ENCODE measurements around the gene PXN. TPM values are rescaled to one million over a fixed set of nuclear protein-coding genes. Genes with fewer than 3 reads are reported as not detected.
A peak's percentile ranks its signal among the peaks of the same experiment; 100 is the strongest.
"Not testable (repeated sequence)": the region's sequence is repeated elsewhere in the genome, so short reads cannot be mapped to it uniquely, and the experiment has no call there.

The PXN gene
- total RNA-seq, 2 donors from 2014 or later: 80.5 to 89.6 TPM

- Mint-ChIP-seq H3K4me3 (peak overlapping the region; percentile 44 to 98), H3K36me3 (ENCODE audit: insufficient read depth in 2 of 2) (peaks cover 26 to 39% of the 10 kb centered on the region in 2 donors), H3K4me1 (ENCODE audit: low read depth) (peaks cover 72% of the 10 kb centered on the region), H3K27ac (peak overlapping the region; percentile 91), H3K9me3 (no peaks in the 10 kb centered on the region), H3K27me3 (ENCODE audit: low read depth) (no peaks in the 10 kb centered on the region)
- ATAC-seq (replicated peaks in 1 of 2) (no peak), DNase-seq (no peak)
Measured at GRCh38 chr12:120196363-120196762, 69.2 kb downstream of the PXN start.

DNA sequence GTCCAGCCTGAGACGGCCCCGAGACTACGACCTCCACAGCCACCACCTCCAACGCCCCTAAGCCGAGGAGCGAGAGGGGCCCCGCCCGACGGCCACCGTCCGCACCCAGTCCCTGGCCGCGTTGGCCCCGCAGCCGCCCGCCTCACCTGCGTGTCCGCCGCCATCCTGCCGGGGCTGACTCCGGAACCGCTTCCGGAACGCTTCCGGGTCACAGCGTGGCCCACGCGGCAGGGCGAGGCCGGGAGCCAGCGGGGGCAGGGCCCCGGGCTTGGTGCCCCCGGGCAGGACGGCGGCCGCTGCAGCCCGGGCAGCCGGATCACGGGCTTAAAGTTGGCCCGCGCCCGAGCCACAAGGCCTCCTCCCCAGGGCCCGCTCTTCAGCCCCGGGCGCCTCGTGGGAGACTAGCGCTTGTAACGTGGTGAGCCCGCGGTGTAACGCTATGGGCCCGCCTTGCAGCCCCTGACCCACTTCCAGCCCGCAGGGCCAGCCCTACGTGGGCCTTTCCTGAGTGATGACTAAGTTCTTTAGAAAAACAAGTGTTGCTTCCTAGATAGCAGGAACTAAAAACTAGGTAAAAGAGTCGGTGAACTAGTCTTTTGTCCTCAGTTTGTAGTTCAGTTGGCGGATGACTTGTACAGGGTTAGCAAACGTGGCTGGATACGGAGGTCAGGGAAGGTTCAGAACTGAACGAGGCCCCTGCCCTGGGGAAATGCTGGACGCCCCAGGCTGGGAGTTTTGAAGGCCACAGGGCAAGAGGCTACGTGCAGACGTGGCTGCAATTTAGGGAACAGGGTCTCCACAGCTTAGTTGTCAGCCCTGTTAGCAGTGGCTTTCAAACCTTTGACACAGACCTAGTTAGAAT, 70.8 kb downstream of the PXN start, which contains the start of gene GCN1:
Gene GCN1, minus strand, starts transcription at position 182 of the 862 bp plus-strand sequence. Its CDS starts 18 bp downstream, at position 164.
- peaks cover 67% of the 10 kb centered on the region for H3K4me1 Mint-ChIP-seq (ENCODE audit: low read depth)
- peak; percentile 91 to 95 for DNase-seq
- H3K9me3 Mint-ChIP-seq: no peaks in the 10 kb centered on the region
- peak within 1 kb of the TSS; percentile 88 to 98 for H3K4me3 Mint-ChIP-seq
- peak; percentile 79 to 86 for ATAC-seq (replicated peaks in 1 of 2)
- H3K27me3 Mint-ChIP-seq (ENCODE audit: low read depth): no peaks in the 10 kb centered on the region
- peak within 1 kb of the TSS; percentile 98 for H3K27ac Mint-ChIP-seq
- peaks cover 23 to 34% of the 10 kb centered on the region in 2 donors for H3K36me3 Mint-ChIP-seq (ENCODE audit: insufficient read depth in 2 of 2)

- peaks cover 21 to 35% of the 10 kb centered on the region in 2 donors for H3K36me3 Mint-ChIP-seq (ENCODE audit: insufficient read depth in 2 of 2)
- no peak for DNase-seq
- H3K4me1 Mint-ChIP-seq (ENCODE audit: low read depth): peaks cover 61% of the 10 kb centered on the region
- H3K27ac Mint-ChIP-seq: peak overlapping the region; percentile 98
- H3K9me3 Mint-ChIP-seq: no peaks in the 10 kb centered on the region
- H3K27me3 Mint-ChIP-seq (ENCODE audit: low read depth): no peaks in the 10 kb centered on the region
- peak overlapping the region; percentile 88 to 98 for H3K4me3 Mint-ChIP-seq
- ATAC-seq (replicated peaks in 1 of 2): no peak
Measured at GRCh38 chr12:120194226-120194533, 71.3 kb downstream of the PXN start.

GRCh38 chr12:120193286-120193685, 72.2 kb downstream of the PXN start:
- H3K36me3 Mint-ChIP-seq (ENCODE audit: insufficient read depth in 2 of 2): peaks cover 13 to 30% of the 10 kb centered on the region in 2 donors
- not testable (repeated sequence) for ATAC-seq (replicated peaks in 1 of 2); H3K27me3 Mint-ChIP-seq (ENCODE audit: low read depth); DNase-seq; H3K9me3 Mint-ChIP-seq
- peak overlapping the region; percentile 98 for H3K27ac Mint-ChIP-seq
- H3K4me1 Mint-ChIP-seq (ENCODE audit: low read depth): peaks cover 52% of the 10 kb centered on the region
- H3K4me3 Mint-ChIP-seq: peak overlapping the region; percentile 88 to 98

GRCh38 chr12:120190985-120191480, 74.5 kb downstream of the PXN start:
- Mint-ChIP-seq H3K27me3 (ENCODE audit: low read depth) (no peaks in the 10 kb centered on the region), H3K4me3 (no peak overlapping the region), H3K9me3 (no peaks in the 10 kb centered on the region), H3K36me3 (ENCODE audit: insufficient read depth in 2 of 2) (peaks cover 8 to 27% of the 10 kb centered on the region in 2 donors), H3K27ac (peak overlapping the region; percentile 42), H3K4me1 (ENCODE audit: low read depth) (peaks cover 48% of the 10 kb centered on the region)
- DNase-seq: no peak
- no peak for ATAC-seq (replicated peaks in 1 of 2)

- DNase-seq (no peak), ATAC-seq (replicated peaks in 1 of 2) (no peak)
- Mint-ChIP-seq H3K27me3 (ENCODE audit: low read depth) (no peaks in the 10 kb centered on the region), H3K4me1 (ENCODE audit: low read depth) (peaks cover 44% of the 10 kb centered on the region), H3K27ac (peak overlapping the region; percentile 46), H3K36me3 (ENCODE audit: insufficient read depth in 2 of 2) (peaks cover 8 to 28% of the 10 kb centered on the region in 2 donors), H3K4me3 (no peak overlapping the region), H3K9me3 (no peaks in the 10 kb centered on the region)
Measured at GRCh38 chr12:120190386-120190785, 75.1 kb downstream of the PXN start.

GRCh38 chr12:120186654-120187053, 78.9 kb downstream of the PXN start:
- peaks cover 4 to 33% of the 10 kb centered on the region in 2 donors for H3K36me3 Mint-ChIP-seq (ENCODE audit: insufficient read depth in 2 of 2)
- H3K27ac Mint-ChIP-seq: peak overlapping the region; percentile 2
- no peak overlapping the region for H3K4me3 Mint-ChIP-seq
- ATAC-seq (replicated peaks in 1 of 2) (no peak), DNase-seq (no peak)
- H3K9me3 Mint-ChIP-seq: no peaks in the 10 kb centered on the region
- peaks cover 21% of the 10 kb centered on the region for H3K4me1 Mint-ChIP-seq (ENCODE audit: low read depth)
- no peaks in the 10 kb centered on the region for H3K27me3 Mint-ChIP-seq (ENCODE audit: low read depth)

GRCh38 chr12:120183211-120183631, 82.3 kb downstream of the PXN start:
- peak overlapping the region; percentile 2 for H3K27ac Mint-ChIP-seq
- no peak for ATAC-seq (replicated peaks in 1 of 2)
- no peaks in the 10 kb centered on the region for H3K27me3 Mint-ChIP-seq (ENCODE audit: low read depth)
- H3K9me3 Mint-ChIP-seq: no peaks in the 10 kb centered on the region
- H3K4me3 Mint-ChIP-seq: no peak overlapping the region
- peaks cover 19% of the 10 kb centered on the region for H3K4me1 Mint-ChIP-seq (ENCODE audit: low read depth)
- peaks cover 6 to 31% of the 10 kb centered on the region in 2 donors for H3K36me3 Mint-ChIP-seq (ENCODE audit: insufficient read depth in 2 of 2)
- no peak for DNase-seq

DNA sequence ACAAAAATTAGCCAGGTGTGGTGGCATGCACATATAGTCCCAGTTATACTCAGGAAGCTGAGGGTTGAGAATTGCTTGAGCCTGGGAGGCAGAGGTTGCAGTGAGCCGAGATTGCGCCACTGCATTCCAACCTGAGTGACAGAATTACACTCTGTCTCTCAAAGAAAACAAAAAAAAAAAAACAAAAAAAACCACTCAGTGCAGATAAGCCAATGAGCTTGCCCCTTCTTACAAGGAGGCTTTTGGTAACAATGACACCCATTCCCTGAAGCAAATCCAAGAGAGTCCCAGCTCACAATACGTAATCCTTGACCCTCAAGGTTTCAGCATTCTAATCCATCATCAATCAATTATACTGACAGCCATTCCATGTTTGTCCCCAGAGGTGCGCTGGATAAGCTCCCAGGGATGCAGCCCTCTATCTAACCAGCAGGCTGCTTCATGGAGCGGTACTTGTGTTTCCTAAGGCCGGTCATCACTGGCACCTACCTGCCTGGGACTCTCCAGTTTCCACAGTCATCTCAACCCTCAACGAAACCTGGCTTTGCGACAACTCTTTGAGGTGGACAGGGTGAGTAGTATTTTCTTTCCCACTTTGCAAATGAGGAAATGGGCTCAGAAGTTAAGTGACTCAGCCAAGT, 83.4 kb downstream of the PXN start:
- Mint-ChIP-seq H3K9me3 (no peaks in the 10 kb centered on the region), H3K4me3 (no peak overlapping the region), H3K36me3 (ENCODE audit: insufficient read depth in 2 of 2) (peaks cover 10 to 33% of the 10 kb centered on the region in 2 donors), H3K27ac (no peak overlapping the region), H3K4me1 (ENCODE audit: low read depth) (peaks cover 18% of the 10 kb centered on the region), H3K27me3 (ENCODE audit: low read depth) (no peaks in the 10 kb centered on the region)
- no peak for ATAC-seq (replicated peaks in 1 of 2)
- DNase-seq: no peak

- ATAC-seq (replicated peaks in 1 of 2): no peak
- H3K4me3 Mint-ChIP-seq: no peak overlapping the region
- no peaks in the 10 kb centered on the region for H3K27me3 Mint-ChIP-seq (ENCODE audit: low read depth)
- no peaks in the 10 kb centered on the region for H3K9me3 Mint-ChIP-seq
- H3K27ac Mint-ChIP-seq: no peak overlapping the region
- DNase-seq: no peak
- peaks cover 9 to 32% of the 10 kb centered on the region in 2 donors for H3K36me3 Mint-ChIP-seq (ENCODE audit: insufficient read depth in 2 of 2)
- H3K4me1 Mint-ChIP-seq (ENCODE audit: low read depth): peaks cover 7% of the 10 kb centered on the region
Measured at GRCh38 chr12:120180975-120181374, 84.6 kb downstream of the PXN start.

DNA sequence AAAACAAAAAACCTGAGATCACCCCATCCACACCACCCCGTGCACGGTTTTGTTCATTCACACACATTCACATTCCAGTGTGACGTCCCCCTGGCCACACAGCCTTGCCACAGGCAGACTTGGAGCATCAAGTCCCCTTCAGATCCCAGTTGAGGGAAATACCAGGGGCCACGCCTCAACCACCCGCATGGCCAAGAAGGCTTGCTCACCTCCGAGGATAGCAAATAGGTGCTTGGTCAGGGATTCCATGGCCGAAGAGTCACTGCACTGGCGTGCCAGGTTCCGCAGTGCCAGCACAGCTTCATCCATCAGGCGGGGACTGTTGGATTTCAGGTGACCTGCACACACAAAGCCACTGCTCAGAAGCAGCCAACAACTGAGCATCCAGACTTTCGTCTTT, 90.0 kb downstream of the PXN start:
- no peak for ATAC-seq (replicated peaks in 1 of 2)
- Mint-ChIP-seq H3K27me3 (ENCODE audit: low read depth) (no peaks in the 10 kb centered on the region), H3K4me1 (ENCODE audit: low read depth) (peaks cover 14% of the 10 kb centered on the region), H3K9me3 (no peaks in the 10 kb centered on the region), H3K4me3 (no peak overlapping the region), H3K36me3 (ENCODE audit: insufficient read depth in 2 of 2) (peaks cover 11 to 31% of the 10 kb centered on the region in 2 donors), H3K27ac (no peak overlapping the region)
- no peak for DNase-seq

DNA sequence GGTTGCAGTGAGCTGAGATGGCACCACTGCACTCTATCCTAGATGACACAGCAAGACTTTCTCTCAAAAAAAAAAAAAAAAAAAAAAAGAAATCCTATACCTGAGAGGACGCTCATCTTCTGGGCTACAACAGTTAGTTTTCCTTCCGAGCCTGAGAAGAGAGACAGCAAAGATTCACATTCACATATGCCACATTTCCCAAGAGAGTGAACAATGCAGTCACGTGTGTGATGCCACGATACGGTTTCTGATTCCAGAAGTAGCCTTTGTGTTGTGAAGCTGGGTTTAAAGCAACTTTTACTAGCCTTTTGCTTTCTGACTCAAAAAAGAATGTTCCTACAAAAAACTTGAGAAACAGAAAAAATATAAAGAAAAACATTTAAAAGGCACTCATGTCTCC, 90.5 kb downstream of the PXN start:
- Mint-ChIP-seq H3K36me3 (ENCODE audit: insufficient read depth in 2 of 2) (peaks cover 11 to 34% of the 10 kb centered on the region in 2 donors), H3K27ac (no peak overlapping the region), H3K9me3 (no peaks in the 10 kb centered on the region), H3K4me3 (no peak overlapping the region), H3K27me3 (ENCODE audit: low read depth) (no peaks in the 10 kb centered on the region), H3K4me1 (ENCODE audit: low read depth) (peaks cover 14% of the 10 kb centered on the region)
- no peak for DNase-seq
- ATAC-seq (replicated peaks in 1 of 2): no peak

- H3K27ac Mint-ChIP-seq: no peak overlapping the region
Measured at GRCh38 chr12:120172053-120172452, 93.5 kb downstream of the PXN start.

More at GRCh38 chr12:120172053-120172452, 93.5 kb downstream of the PXN start:
- peak; percentile 51 to 54 for ATAC-seq (replicated peaks in 1 of 2)
- no peaks in the 10 kb centered on the region for H3K27me3 Mint-ChIP-seq (ENCODE audit: low read depth)
- H3K36me3 Mint-ChIP-seq (ENCODE audit: insufficient read depth in 2 of 2): peaks cover 5 to 22% of the 10 kb centered on the region in 2 donors
- no peaks in the 10 kb centered on the region for H3K9me3 Mint-ChIP-seq
- peaks cover 8% of the 10 kb centered on the region for H3K4me1 Mint-ChIP-seq (ENCODE audit: low read depth)
- DNase-seq: no peak
- H3K4me3 Mint-ChIP-seq: no peak overlapping the region

Data from activated T-cell treated with anti-CD3 and anti-CD28 coated beads, Interleukin-2, amount 50 U/mL, for 72 hours (primary cell).